Activated CD4-positive, alpha-beta T cell treated with anti-CD3 and anti-CD28 coated beads, Interleukin-2, amount 50 U/mL, for 24 hours (primary cell): ENCODE measurements around the gene PEMT.

ENCODE experiments used
- DNase-seq, 2 donors: peaks; one replicate each; pipeline ENCODE4 v3.0.0-alpha.2; 2020; ENCODE audit warnings: low read depth in 1 of 2, low spot score in 1 of 2

Gene PEMT

DNA sequence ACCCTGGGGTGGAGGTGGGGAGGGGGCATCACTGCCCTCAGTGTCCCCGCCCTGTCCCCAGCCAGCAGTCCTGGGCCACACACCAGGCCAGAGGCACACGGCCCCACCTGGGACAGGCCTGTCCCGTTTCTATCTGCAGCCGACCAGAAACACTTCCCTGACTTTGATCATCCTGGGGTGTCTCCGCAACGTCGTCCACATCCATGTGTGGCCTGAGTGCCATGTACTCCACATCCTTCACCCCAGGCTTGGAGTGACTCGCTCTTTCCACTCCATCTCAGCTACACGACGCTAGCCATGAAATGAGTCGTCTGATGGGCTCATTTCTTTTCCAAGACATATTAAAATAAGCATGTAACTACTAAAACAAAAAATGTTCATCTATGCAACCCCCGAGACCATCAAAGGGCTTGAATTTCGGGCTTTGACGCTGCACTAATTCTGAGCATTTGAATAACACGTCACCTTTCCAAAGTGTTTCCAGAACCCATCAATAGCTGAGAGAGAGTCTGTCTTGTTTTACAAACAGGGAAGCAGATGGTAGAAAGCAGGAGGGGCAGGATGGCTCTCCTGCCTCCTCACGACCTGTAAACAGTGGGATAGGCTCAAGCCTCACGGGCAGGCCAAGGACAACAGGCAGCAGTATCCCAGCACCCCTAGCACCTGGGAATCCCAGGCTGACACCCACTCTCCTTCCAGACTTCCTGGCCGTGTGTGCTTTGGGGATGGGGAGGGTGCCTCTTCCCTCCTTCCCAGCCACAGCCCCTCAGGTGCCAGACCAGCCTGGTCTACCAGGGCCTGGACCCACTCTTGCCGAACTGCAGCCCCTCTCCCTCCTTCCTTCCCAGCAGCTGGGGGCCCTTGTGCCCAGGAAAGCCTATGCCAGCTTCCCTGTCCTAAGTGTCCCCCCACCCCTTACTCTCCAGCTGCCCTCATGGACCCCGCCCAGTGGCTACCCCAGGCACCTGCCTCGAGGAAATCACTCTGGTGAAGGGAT, 75.3 kb downstream of the PEMT start:
- DNase-seq: no peak

DNA sequence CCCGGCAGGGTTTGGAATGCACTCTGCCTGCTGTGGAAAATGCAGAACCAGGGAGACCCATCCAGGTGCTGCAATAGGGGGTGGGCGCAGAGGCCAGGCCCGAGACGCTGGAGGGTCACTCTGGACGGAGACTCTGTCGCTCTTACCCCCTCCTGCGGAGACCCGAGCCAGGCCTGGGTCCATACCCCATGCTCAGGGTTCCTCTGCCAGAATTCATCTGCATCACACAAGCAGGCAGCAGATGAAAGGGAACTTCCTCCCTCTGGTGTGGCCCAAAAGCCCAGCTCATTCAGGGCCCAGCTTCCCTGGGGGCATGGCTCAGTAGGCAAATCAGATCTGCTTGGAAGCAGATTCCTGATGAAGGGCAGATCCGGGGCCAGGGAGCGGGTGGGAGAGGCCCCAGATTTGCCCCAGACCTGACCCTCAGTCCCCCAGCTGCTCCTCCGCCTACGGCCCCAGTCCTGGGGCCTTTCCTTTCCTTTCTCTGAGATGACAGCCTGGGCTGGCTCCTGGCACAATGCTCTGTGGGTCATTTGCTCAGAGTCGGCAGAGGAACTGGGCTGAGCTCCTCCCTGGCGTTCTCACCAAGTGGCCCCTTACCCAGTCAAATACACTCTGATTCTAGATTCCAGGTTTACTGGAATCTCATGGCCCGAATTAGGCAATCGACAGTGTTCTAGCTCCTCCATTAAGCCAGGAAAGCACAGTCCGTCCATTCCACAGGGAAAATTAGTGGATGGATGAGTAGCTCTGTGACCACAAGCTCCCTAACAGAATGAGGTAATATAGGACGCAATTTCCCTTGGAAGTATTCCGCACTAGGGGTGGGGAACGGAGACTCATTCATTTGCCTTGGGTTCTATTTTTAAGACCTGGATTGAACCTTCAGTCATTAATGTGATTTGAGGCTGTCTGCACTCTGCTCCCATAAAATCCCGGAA, 76.2 kb downstream of the PEMT start:
- no peak for DNase-seq

DNA sequence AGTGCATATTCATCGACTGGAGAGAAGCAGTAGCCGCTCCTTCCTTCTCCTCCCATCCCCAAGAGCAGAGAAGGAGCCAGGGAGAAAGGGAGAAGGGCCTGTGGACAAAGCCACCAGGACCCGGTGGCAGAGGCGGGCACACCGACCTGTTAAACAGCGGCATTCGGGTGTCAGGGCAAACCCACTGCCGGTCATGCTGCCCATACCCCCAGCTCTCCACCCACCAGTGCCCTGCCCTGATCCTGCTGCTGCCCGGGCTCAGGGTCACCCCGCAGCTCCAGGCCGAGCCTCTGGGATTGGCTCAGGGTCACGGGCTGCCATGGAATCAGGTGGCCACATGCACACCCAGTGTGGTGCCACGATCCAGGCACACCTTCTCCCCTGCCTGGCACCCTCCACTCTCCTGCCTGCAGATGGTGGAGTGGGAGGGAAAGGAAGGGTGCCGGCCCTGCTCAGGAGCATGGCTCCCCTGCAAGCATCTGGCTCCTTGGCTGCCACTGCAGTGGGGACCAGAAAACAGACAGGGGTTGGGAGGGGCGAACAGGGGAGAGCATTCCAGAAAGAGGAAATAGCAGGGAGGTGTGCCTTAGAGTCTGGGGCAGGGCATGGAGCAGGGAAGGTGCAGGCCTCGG, 77.0 kb downstream of the PEMT start:
- DNase-seq: no peak

DNA sequence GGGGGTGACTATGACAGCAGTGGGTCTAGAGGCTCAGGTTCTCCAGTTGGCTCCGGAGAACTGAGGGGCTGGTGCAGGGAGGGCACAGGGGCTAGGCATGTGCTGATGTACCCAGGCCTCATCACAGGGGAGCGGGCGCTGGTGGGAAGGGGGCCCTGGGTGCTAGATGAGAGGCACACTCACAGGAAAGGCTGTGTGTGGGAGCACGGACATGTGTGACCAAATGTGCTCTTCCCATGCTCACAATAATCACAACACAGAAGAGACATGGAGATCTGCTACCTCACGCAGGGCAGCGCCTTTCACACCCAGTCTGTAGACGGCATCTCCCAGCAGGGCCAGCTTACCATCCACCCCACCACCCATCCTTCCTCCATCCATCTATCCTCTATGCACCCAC, 77.9 kb downstream of the PEMT start:
- DNase-seq: no peak

DNA sequence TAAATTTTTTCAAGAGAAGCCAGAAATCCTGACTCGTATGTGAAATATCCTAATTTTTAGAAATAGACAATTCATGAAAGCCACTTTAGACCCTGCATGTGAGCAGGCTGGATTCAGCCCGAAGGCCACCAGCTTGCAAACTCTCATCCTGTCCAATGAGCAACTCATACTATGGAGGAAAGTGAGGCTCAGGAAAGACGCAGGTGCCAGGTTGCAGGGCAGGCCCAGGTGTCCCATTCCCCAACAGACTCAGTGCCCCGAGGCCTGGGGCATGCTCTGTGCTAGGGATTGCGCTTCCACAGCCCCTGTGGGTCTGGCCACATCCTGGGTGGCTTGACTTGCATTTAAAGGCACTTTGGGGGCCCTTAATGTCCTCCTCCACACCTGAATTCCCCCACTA, 78.6 kb downstream of the PEMT start:
- DNase-seq: no peak

DNA sequence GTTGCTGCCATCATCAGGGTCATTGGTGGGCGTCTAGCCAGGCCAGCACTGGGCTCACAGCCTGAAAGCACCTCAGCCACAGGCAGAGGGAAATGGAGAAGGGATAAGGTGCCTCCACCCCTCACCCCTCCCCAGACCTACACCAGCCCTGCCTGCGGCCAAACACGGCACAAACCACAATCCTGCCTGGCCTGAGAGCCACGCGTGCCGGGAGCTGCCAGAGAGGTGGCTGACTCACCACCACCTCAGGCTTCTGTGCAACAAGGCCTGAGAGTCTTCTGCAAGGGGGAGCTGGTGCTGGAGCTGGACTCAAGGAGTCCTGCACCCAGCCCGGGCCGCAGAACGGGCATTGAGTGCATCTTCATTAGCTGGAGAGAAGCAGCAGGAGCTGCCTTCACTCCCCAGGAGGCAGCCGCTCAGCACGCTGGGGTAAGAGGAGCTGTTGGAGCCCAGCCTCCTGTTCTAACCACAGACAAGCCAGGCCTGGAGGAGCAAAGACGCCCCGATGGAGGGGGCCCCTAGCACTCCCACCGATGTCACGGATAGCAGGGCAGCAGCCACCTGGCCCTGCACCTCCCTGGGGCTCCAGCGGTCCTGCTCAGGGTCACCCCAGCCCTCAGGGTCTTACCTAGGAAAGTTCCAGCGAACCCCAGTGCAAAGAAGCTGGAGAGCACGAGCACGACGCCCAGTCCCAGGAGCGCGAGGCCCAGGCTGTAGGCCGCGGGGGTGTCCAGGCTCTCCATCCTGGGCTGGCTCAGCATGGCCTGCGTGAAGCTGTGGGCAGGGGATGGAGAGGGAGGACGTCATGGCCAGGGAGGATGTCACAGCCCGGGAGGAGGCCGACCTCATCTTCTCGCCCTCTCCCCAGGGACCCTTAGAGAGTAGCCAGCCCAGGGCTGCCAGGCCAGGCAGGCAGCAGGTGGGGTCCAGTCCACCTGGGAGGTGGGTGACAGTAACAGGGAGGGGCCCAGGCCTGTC, 79.3 kb downstream of the PEMT start:
- DNase-seq: no peak

DNA sequence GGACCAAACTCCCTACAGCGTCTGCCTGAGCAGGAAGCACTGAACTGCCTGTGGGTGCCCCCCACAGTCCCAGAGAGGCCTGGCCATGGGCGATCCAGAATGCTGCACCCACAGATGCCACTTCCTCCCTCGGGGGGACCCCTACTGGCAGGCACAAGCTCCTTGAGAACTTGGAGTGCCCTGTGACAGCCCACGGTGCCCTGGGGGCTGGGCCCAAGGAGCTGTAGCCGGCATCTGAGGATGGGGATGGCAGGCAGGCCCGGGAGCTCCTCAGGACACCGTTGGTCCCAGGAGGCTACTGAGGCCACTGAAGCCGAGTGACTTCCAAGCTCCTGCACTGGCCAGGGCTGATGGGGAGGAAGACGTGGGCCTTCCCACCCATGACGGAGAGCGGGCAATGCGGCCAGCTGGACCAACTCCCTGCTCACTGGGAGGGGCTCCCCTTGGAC, 80.2 kb downstream of the PEMT start:
- no peak for DNase-seq

DNA sequence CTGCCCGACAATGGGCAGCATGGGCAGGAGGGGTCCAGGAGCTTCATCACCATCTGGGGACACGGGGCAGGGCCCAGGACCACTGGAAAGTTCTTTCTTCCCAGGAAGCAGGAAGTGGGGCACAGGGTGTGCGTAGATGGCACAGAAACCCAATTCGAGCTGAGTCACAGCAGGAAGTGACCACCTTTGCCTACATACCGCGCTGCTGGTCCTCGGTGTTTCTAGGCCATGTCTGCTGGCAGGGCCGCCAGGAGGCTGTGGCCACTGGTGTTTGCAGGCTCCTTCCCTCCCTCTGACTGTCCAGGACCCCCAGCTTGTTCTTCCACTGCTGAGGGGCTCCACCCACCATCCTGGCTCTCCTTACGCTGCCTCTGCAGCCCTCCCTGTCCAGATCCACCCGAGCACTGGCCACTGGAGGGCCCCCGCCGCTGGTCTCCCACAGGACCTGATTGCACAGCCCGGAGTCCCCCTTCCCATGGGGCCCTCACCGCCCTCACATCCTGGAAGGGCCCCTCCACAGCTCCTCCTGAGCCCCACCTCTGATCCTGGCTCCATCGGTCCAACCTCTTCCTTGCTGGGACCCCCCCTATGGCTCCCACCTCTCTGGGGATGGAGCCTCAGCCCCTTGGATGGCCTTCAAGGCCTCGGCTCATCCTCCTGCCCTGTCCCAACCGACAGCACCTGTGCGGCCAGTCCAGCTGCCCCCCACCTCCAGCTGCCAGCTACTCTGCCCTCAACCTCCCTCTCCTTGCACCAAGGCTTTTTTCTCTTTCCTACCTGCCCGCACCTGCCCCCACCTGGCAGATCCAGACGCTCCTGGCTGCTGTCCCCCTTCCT, 80.8 kb downstream of the PEMT start:
- no peak for DNase-seq

DNA sequence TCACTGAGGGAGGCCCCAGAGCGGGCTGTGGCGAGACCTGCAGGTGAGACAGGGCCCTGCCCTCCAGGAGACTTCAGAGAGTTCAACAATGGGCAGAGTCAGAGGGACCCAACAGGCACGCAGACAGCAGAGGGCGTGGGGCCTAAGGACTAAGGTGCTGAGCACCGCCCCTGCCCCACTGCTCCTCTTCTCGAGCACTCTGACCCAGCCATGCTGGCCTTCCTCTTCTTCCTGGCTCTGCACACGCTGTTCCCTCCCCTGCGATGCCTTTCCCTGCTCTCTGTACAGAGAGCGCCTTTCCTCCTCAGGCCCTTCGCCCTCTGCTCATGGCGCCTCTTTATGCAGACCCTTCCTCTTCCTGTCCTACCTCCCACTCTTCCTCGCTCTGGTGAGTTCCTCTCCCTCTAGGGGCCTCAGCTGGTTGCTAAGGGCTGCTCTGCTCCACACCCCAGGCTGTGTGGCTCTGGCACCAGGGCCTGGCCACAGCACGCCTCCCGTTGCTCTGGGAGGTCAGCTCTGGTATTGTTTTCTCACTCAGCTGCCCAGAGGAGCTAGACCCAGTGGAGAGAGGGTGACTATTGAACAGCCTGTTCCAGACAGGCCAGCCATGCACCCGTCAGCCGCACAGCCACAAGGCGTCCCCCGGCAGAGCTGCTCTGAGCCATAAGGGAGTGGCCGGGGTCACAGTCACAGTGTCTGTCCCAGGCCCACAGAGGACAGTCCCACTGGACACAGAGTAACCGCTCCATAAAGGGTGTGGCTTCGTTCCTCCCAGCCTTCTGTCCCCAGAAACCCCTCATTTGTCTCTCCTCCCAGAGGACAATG, 81.7 kb downstream of the PEMT start:
- DNase-seq: no peak

DNA sequence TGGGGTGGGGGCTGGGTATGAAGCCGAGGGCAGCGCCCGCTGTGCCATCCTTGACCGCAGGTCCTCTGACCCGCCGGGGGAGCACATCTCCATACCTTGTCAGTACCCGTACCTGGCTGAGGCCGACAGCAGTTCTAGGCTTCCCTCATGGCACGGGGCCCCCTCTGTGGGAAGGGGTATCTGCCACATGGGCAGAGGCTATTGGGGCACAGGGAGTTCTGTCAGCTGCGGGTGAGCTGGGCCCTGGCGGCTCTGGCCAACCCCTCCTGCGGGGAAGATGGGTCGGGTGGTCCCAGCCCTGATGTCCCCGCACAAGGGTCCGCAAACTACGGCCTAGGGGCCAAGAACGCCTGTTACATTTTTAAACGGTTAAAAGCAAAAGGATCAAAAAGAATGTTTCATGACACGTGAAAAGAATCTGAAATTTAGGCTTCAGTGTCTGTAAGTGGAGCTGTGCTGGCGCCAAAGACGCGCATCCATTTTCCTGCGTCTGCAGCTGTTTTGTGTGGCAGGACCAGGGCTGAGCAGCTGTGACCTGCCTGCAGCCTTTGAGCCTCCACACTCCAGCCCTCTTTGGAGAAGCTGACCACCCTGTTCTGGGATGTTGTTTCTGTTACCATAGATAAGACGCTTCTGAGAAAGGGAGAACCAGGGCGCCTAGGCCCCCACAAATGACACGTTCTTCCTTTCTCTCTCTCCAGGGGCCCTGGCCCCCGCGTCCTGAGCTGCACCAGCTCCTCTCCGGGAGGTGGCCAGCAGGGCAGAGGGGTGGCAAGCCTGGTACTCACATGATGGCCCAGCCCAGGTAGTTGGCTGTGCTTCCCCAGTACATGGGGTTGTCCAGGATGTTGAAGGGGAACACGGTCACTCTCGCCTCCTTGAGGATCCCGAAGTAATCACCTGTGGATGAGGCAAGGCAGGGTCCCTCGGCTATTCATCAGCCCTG, 82.6 kb downstream of the PEMT start:
- DNase-seq: no peak

DNA sequence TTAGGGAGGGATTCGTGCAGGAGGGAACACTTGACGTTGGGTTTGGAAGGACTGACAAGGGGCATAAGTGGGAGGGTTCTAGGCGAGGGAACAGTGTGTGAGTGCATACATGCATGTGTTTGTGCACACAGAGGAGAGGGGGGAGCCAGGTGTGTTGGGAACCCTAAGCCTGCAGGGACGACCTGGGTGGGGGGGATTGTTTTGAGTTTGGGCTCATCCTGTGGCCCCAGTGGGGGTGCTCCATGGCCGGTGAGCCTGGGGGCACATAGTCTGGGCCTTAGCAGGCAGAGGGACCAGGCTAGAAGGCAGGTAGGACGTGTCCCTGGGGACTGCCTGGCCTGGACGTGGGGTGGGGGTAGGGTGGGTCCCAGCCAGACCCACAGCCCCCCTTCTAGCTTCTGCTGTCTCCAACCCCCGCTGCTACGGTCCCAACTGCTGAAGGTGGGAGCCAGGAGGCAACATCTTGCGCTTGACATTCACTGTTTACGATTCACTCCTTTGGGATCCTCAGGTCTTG, 83.4 kb downstream of the PEMT start:
- no peak for DNase-seq

DNA sequence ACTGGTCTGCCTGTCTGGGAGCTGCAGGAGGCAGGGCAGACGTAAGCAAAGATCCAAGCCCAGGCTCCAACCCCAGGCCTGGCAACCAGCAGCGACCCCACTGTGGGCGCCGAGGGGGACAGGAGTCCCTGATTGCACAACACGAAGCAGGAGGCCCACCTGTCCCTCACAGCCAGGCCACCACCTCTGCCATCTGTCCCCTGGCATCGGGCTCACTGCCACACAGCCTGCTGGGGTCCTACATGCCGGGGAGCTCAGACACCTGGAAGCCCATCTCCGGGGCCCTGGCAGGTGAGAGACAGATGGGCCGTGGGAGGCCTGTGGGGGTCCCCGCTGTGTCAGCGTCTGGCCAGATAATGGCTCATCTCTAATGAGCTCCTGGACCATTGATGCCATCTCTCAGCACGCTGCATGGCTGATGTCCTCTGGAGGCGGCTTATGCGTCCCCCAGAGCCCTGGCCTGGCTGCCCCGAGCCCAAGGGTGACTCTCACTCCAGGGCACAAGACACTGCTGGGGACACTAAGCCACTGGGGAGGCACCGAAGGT, 84.0 kb downstream of the PEMT start:
- no peak for DNase-seq

DNA sequence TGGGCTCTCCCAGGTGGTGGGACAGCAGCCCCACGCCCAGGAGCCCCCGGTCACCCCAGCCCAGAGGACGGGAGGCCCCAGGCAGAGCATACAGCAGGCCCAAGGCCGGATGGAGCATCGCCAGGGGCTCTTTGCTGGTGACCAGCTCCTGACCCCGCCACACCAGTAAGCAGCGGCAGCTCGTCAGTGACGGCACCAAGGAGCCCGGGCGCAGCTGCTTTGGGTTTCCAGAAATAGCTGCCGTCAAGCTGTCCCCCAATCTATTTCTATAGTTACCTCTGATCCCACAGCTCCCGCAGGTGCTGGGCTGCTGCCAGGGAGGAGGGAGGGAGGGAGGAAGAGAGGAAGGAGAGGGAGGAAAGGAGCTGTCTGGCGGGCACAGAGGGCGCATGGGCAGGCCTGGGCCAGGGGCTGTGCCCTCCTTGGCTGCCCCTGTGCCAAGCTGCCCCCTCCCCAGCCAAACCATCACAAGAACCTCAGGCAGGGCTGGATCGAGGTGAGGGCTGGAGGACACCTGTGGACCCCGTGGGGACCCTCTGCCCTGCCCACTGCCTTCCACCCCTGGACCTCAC, 84.5 kb downstream of the PEMT start:
- no peak for DNase-seq

DNA sequence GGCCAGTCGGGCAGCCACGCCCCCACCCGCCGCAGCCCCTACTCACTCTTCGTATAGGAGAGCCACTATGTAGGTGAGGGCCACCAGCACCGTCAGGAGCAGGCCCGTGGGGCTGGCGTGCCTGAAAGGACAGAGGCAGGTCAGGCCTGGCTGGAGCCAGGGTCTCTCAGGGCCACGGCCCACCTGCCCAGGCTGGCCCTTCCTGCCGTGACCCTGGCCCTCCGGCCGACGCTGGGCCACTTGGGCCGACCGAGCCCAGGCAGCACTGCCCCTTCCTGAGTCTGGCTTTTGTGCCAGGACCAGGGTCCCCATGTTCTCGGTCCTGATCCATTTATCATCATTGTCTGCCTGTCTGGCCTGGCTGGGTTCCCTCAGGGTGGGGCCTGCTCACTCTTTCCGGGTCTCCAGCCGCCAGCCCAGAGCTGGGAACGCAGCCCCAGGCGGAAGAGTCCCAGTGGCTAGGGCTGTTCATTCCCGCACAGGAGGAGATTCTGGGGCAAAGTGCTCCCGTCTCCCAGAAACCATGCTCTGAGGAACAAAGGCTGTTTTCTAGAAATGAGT, 85.2 kb downstream of the PEMT start:
- no peak for DNase-seq

DNA sequence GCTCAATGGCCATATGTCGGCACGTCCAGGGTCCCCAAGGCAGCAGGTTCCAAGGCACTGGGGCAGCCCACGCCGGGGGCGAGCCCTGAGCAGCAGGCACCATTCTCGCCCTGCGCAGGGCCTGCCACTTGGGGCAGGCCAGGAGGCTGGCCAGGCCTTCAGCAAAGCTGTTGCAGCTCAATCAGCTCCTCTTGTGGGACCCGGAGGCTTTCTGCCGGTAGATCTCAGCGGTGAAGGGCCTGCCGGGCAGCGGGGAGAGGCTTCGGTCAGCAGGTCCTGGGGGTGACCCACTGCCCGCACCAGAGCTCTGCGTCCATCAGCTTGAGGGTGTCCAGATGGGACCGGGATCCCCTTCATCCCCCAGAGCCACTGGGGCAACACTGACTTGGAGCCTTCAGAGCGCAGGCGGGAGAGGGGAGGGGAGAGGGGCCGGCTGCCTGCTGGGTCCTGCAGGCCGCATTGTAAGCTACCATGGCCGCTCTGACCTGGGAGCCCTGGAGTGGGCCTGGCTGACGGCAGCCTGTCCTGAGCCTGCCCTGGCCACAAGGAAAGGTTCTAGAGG, 85.8 kb downstream of the PEMT start:
- DNase-seq: no peak

DNA sequence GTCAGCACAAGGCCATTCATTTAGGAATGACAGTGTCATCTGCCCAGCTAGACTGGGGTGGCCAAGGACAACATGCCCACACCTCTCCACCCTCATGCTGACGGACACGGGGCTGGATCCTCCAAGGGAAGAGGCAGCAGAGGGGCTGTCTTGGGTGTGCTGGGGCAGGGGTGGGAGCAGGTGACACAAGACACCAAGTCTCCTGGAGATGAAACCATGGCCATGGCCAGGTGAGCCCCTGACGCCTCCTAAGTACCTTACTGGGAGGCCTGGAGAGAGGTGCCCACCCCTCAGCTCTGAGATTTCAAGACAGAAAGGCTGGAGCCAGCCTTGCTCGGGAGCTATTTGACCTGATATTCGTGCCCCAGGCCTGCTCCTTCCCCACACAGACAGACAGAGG, 86.4 kb downstream of the PEMT start:
- no peak for DNase-seq
